ENCODE data around the gene XRCC3.
A peak's percentile ranks its signal among the peaks of the same experiment; 100 is the strongest.

The XRCC3 gene

GRCh38 chr14:103650213-103650612, 65.0 kb downstream of the XRCC3 start:
- no peaks in the 10 kb centered on the region for H3K9me3 ChIP-seq (ENCODE audit: low read depth, low read length)
- TF ChIP-seq EZH2 (IDR thresholded peaks at IDR 0.05) (no peak), FOXP2 (optimal IDR thresholded peaks at IDR 0.05; ENCODE audit: control extremely low read depth, extremely low read length, insufficient read depth) (no peak), POLR2AphosphoS5 (IDR thresholded peaks at IDR 0.05; ENCODE audit: borderline replicate concordance, low read depth, low read length) (no peak)
- H3K9ac ChIP-seq (ENCODE audit: insufficient read length) = no peak overlapping the region
- H3K36me3 ChIP-seq (ENCODE audit: insufficient read depth, low read length) = peaks cover 18% of the 10 kb centered on the region
- DNase-seq (ENCODE audit: low read depth, low spot score) = no peak
- no peak overlapping the region for H3K4me3 ChIP-seq
- H3K27ac ChIP-seq = no peak overlapping the region

- peak overlapping the region; percentile 25; the same call in 1 of the 2 replicates for H3K27ac ChIP-seq
- H3K36me3 ChIP-seq (ENCODE audit: insufficient read depth, low read length) = peaks cover 6% of the 10 kb centered on the region; the same call in 1 of the 2 replicates
- H3K9ac ChIP-seq (ENCODE audit: insufficient read length) = no peak overlapping the region
- no peak for TF ChIP-seq POLR2AphosphoS5 (IDR thresholded peaks at IDR 0.05; ENCODE audit: borderline replicate concordance, low read depth, low read length)
- H3K4me3 ChIP-seq = no peak overlapping the region
- no peak for DNase-seq (ENCODE audit: low read depth, low spot score)
- H3K9me3 ChIP-seq (ENCODE audit: low read depth, low read length) = no peaks in the 10 kb centered on the region
These were observed 66.2 kb downstream of the XRCC3 start for GRCh38 chr14:103649001-103649400.

All from SK-N-MC (cell line).